Mesendoderm (in vitro differentiated cells): ENCODE measurements around the gene NIT2.

Experiments used
- DNase-seq: peaks from one replicate; pipeline ENCODE4 v3.0.0; 2013
- H2AK5ac ChIP-seq: 2 replicates; pipeline ENCODE4 v1.6.1; 2013; ENCODE audit warnings: low read length, inconsistent platforms
- H2BK120ac ChIP-seq: 2 replicates; pipeline ENCODE4 v1.6.1; 2013; ENCODE audit warnings: low read depth, mild to moderate bottlenecking, low read length, moderate library complexity, mixed read lengths
- H2BK15ac ChIP-seq: replicated peaks from 2 replicates; pipeline ENCODE4 v1.6.1; 2013; ENCODE audit warnings: low read depth, mild to moderate bottlenecking, moderate library complexity
- H2BK5ac ChIP-seq: 2 replicates; pipeline ENCODE4 v1.6.1; 2013; ENCODE audit warnings: low read length, inconsistent platforms
- H3K18ac ChIP-seq: 2 replicates; pipeline ENCODE4 v1.6.1; 2013; ENCODE audit warnings: mild to moderate bottlenecking, low read length, mixed read lengths
- H3K23ac ChIP-seq: one replicate; pipeline ENCODE4 v1.6.1; 2013; ENCODE audit warnings: low read length
- H3K27ac ChIP-seq: 2 replicates; pipeline ENCODE4 v1.5.1; 2013; ENCODE audit warnings: low read depth, mild to moderate bottlenecking, inconsistent platforms, low read length, moderate library complexity
- H3K27me3 ChIP-seq: 2 replicates; pipeline ENCODE4 v1.6.1; 2013; ENCODE audit warnings: low read length, control low read depth, mild to moderate bottlenecking, inconsistent platforms; ENCODE audit not compliant: insufficient read depth, poor library complexity
- H3K36me3 ChIP-seq: 2 replicates; pipeline ENCODE4 v1.6.1; 2013; ENCODE audit warnings: low read length, inconsistent platforms; ENCODE audit not compliant: control insufficient read depth, insufficient read depth
- H3K4ac ChIP-seq: one replicate; pipeline ENCODE4 v1.6.1; 2013; ENCODE audit warnings: low read depth, mild to moderate bottlenecking, low read length, moderate library complexity
- H3K4me1 ChIP-seq: 2 replicates; pipeline ENCODE4 v1.6.1; 2013; ENCODE audit warnings: low read depth, low read length, inconsistent platforms; ENCODE audit not compliant: control insufficient read depth
- H3K4me2 ChIP-seq: 2 replicates; pipeline ENCODE4 v1.6.1; 2013; ENCODE audit warnings: low read length
- H3K4me3 ChIP-seq: 2 replicates; pipeline ENCODE4 v1.5.1; 2013; ENCODE audit warnings: mild to moderate bottlenecking, low read length
- H3K56ac ChIP-seq: one replicate; pipeline ENCODE4 v1.6.1; 2013; ENCODE audit warnings: low read length
- H3K79me1 ChIP-seq: 2 replicates; pipeline ENCODE4 v1.6.1; 2013; ENCODE audit warnings: low read length, inconsistent platforms
- H3K79me2 ChIP-seq: 2 replicates; pipeline ENCODE4 v1.6.1; 2013; ENCODE audit warnings: mild to moderate bottlenecking, low read length; ENCODE audit not compliant: control insufficient read depth, insufficient read depth
- H3K9ac ChIP-seq: 2 replicates; pipeline ENCODE4 v1.6.1; 2013; ENCODE audit warnings: low read length, inconsistent platforms
- H4K5ac ChIP-seq: one replicate; pipeline ENCODE4 v1.6.1; 2013; ENCODE audit warnings: low read length
- H4K8ac ChIP-seq: one replicate; pipeline ENCODE4 v1.6.1; 2013; ENCODE audit warnings: low read depth, mild to moderate bottlenecking, control low read depth, low read length, moderate library complexity
- WGBS: extraction: QIAGEN DNeasy Blood & Tissue Kit; methylation state at CpG from one replicate; pipeline ENCODE4 v1.1.7; 2013; ENCODE audit warnings: low lambda C conversion rate, missing lambda C conversion rate; ENCODE audit not compliant: insufficient coverage; ENCODE audit errors: extremely low coverage; 5-methylcytosine and 5-hydroxymethylcytosine counted together

The NIT2 gene

DNA sequence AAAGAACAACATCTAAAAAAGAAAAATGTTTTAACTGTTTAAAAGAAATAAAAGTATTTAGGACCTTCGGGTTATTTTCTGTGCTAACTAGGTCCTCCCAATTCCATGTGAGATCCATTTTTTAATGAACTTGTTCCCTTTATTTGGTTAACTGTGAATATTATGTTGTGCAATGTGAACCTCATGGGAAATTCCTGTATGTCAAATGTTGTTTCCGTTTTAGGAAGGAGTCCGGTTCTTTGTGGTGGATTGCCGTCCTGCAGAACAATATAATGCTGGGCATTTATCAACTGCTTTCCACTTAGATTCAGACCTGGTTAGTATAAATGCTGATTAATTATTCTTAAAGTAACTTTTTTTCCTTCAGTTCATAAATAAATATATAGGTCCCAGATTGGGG is 35.5 kb upstream of the NIT2 start:
- Histone ChIP-seq H3K23ac (no peak overlapping the region), H3K4me1 (no peaks in the 10 kb centered on the region), H3K79me1 (no peaks in the 10 kb centered on the region), H3K56ac (no peak overlapping the region), H3K18ac (no peak overlapping the region), H2BK15ac (no peak overlapping the region), H3K4me2 (no peak overlapping the region), H2AK5ac (no peak overlapping the region), H3K79me2 (no peaks in the 10 kb centered on the region), H3K27me3 (no peaks in the 10 kb centered on the region), H4K8ac (no peak overlapping the region), H3K36me3 (no peaks in the 10 kb centered on the region), H2BK5ac (no peak overlapping the region), H3K4me3 (no peak overlapping the region), H2BK120ac (no peak overlapping the region), H3K27ac (no peak overlapping the region), H3K4ac (no peak overlapping the region), H3K9ac (no peak overlapping the region), H4K5ac (no peak overlapping the region)
- DNase-seq = no peak
- no CpG with 5 or more reads among the region's 4 CpGs for WGBS

DNA sequence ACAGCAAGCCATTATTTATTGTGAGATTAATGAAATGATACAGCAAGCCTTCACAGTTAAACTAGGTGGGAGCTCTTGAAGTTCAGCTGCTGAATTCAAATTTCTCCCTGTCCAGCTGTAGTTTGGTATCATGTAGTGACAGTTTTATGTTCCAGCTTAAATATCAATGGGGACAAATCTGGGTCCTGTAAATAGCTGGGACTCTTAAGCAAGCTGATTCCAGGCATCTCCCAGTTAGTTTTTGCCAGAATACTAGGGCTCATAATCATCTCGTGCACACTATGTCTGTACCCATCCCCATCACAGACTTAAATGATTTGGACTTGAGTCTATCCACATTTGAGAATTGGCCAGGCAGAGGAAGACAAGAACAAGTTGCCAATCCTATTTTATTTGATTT is 27.9 kb upstream of the NIT2 start:
- H2BK120ac ChIP-seq = no peak overlapping the region
- H3K79me2 ChIP-seq = no peaks in the 10 kb centered on the region
- no peak overlapping the region for H4K5ac ChIP-seq
- no peak overlapping the region for H3K27ac ChIP-seq
- H3K4ac ChIP-seq = no peak overlapping the region
- no peak overlapping the region for H2BK15ac ChIP-seq
- no peak overlapping the region for H3K56ac ChIP-seq
- no peak for DNase-seq
- no peak overlapping the region for H3K4me2 ChIP-seq
- no peak overlapping the region for H3K9ac ChIP-seq
- H3K4me1 ChIP-seq = no peaks in the 10 kb centered on the region
- H3K36me3 ChIP-seq = no peaks in the 10 kb centered on the region
- no peaks in the 10 kb centered on the region for H3K79me1 ChIP-seq
- H3K18ac ChIP-seq = no peak overlapping the region
- H3K27me3 ChIP-seq = no peaks in the 10 kb centered on the region
- H2AK5ac ChIP-seq = no peak overlapping the region
- H2BK5ac ChIP-seq = no peak overlapping the region
- no peak overlapping the region for H3K23ac ChIP-seq
- H4K8ac ChIP-seq = no peak overlapping the region
- no CpG with 5 or more reads among the region's 1 CpG for WGBS
- H3K4me3 ChIP-seq = no peak overlapping the region

DNA sequence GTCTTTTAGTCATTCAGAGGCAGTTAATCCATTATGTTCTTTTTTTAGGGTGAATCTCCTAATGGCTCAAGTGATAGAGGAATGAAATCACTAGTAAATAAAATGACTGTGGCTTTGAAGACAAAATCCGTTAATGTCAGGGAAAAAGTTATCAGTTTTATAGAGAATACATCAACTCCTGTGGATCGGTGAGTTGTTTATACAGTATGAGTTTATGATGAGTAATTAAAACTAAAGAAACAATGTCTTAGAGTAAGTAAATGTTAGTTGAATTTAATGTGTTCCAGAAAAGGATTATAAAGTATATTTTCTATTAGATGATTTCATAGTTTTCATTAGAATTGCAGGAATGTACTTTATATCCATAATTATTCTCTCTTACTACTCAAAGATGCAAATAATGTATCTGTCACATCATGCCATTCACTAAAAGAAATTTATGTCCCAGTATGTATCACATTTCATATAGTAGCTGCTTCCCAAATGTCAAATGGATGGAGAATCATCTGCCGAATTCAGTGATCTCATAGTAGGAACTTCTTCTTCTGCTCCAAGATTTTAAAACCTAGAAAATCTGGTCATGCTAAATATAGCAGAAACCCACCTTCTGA is 24.1 kb upstream of the NIT2 start:
- Histone ChIP-seq H3K4me3 (no peak overlapping the region), H3K27me3 (no peaks in the 10 kb centered on the region), H3K79me1 (no peaks in the 10 kb centered on the region)

GRCh38 chr3:100311011-100311410 is 23.5 kb upstream of the NIT2 start:
- Histone ChIP-seq H3K79me2 (no peaks in the 10 kb centered on the region), H3K23ac (no peak overlapping the region), H3K4me3 (no peak overlapping the region), H3K27me3 (no peaks in the 10 kb centered on the region), H3K56ac (no peak overlapping the region), H3K27ac (no peak overlapping the region), H3K4me2 (no peak overlapping the region), H2AK5ac (no peak overlapping the region), H3K36me3 (no peaks in the 10 kb centered on the region), H3K9ac (no peak overlapping the region), H3K4me1 (no peaks in the 10 kb centered on the region), H3K4ac (no peak overlapping the region), H4K5ac (no peak overlapping the region), H3K18ac (no peak overlapping the region), H2BK15ac (no peak overlapping the region), H2BK5ac (no peak overlapping the region), H3K79me1 (no peaks in the 10 kb centered on the region), H4K8ac (no peak overlapping the region), H2BK120ac (no peak overlapping the region)
- no peak for DNase-seq
- WGBS = no CpG with 5 or more reads among the region's 2 CpGs

More for the DNA sequence above, 24.1 kb upstream of the NIT2 start:
- no peak overlapping the region for H3K18ac ChIP-seq
- no peak overlapping the region for H2AK5ac ChIP-seq
- H3K4me2 ChIP-seq = no peak overlapping the region
- no peak for DNase-seq
- H3K4ac ChIP-seq = no peak overlapping the region
- no peak overlapping the region for H2BK15ac ChIP-seq
- H3K4me1 ChIP-seq = no peaks in the 10 kb centered on the region
- H4K8ac ChIP-seq = no peak overlapping the region
- H3K36me3 ChIP-seq = no peaks in the 10 kb centered on the region
- H3K56ac ChIP-seq = no peak overlapping the region
- no peak overlapping the region for H3K23ac ChIP-seq
- H3K27ac ChIP-seq = no peak overlapping the region
- no CpG with 5 or more reads among the region's 3 CpGs for WGBS
- H2BK120ac ChIP-seq = no peak overlapping the region
- no peak overlapping the region for H2BK5ac ChIP-seq
- H4K5ac ChIP-seq = no peak overlapping the region
- H3K79me2 ChIP-seq = no peaks in the 10 kb centered on the region
- no peak overlapping the region for H3K9ac ChIP-seq

- H3K36me3 ChIP-seq = no peaks in the 10 kb centered on the region
- peak; percentile 57 for DNase-seq
- H3K23ac ChIP-seq = no peak overlapping the region
- no peaks in the 10 kb centered on the region for H3K79me1 ChIP-seq
- no peak overlapping the region for H2AK5ac ChIP-seq
- H2BK15ac ChIP-seq = no peak overlapping the region
- no peak overlapping the region for H4K5ac ChIP-seq
- H3K27ac ChIP-seq = no peak overlapping the region
- no CpG with 5 or more reads among the region's 8 CpGs for WGBS
- H3K9ac ChIP-seq = no peak overlapping the region
- no peaks in the 10 kb centered on the region for H3K27me3 ChIP-seq
- no peak overlapping the region for H4K8ac ChIP-seq
- no peak overlapping the region for H2BK5ac ChIP-seq
- no peak overlapping the region for H3K4me3 ChIP-seq
- no peak overlapping the region for H2BK120ac ChIP-seq
- no peaks in the 10 kb centered on the region for H3K79me2 ChIP-seq
- H3K4me1 ChIP-seq = no peaks in the 10 kb centered on the region
- H3K4me2 ChIP-seq = no peak overlapping the region
- H3K18ac ChIP-seq = no peak overlapping the region
- H3K56ac ChIP-seq = no peak overlapping the region
- no peak overlapping the region for H3K4ac ChIP-seq
These were observed 17.9 kb upstream of the NIT2 start for GRCh38 chr3:100316641-100317069.

DNA sequence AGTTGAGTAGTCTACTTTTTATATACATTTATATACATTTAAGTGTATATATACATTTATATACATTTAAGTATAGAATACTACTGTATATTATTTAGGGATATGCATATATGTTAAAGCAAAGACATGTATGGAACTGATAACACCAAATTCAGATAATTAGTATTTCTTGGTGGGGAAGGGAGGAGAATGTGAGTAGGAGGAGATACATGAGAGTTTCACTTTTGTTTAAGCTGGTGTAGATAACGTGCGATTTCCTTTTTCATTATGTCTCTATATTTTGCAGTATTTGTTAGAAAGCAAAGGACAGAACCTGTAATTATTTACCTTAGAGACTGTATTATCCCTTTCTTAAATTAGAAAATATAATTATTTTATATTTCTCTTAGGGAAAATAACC is 16.6 kb upstream of the NIT2 start:
- Histone ChIP-seq H3K4me3 (no peak overlapping the region), H2AK5ac (no peak overlapping the region), H3K79me1 (no peaks in the 10 kb centered on the region), H4K5ac (no peak overlapping the region), H3K4ac (no peak overlapping the region), H3K4me2 (no peak overlapping the region), H2BK5ac (no peak overlapping the region), H3K56ac (no peak overlapping the region), H2BK15ac (no peak overlapping the region), H3K36me3 (no peaks in the 10 kb centered on the region), H3K27me3 (no peaks in the 10 kb centered on the region), H3K4me1 (no peaks in the 10 kb centered on the region), H2BK120ac (no peak overlapping the region), H3K27ac (no peak overlapping the region), H4K8ac (no peak overlapping the region), H3K9ac (no peak overlapping the region), H3K23ac (no peak overlapping the region), H3K18ac (no peak overlapping the region), H3K79me2 (no peaks in the 10 kb centered on the region)
- no peak for DNase-seq
- no CpG with 5 or more reads among the region's 2 CpGs for WGBS
